Colon (tissue), 2 donors: Measurements from ENCODE around the gene MOXD1.
"Not testable (repeated sequence)": the region's sequence is repeated elsewhere in the genome, so short reads cannot be mapped to it uniquely, and the experiment has no call there.

Experiments
- FAIRE-seq: peaks from 2 replicates; lab custom pipeline; 2012; peaks lifted over from hg19 to GRCh38; lab: Jason Lieb, UNC
- donor health status: control.
- donor health status: control.

The MOXD1 gene

GRCh38 chr6:132354517-132355167, 46.6 kb downstream of the MOXD1 start:
- FAIRE-seq, result no peak

GRCh38 chr6:132351986-132352385, 49.3 kb downstream of the MOXD1 start:
- FAIRE-seq, result peak; percentile 80

GRCh38 chr6:132348231-132348630, 53.0 kb downstream of the MOXD1 start:
- FAIRE-seq, result no peak

GRCh38 chr6:132344811-132345210, 56.5 kb downstream of the MOXD1 start:
- no peak for FAIRE-seq

GRCh38 chr6:132341646-132342045, 59.6 kb downstream of the MOXD1 start:
- FAIRE-seq, result no peak

- FAIRE-seq, result no peak
Measured at GRCh38 chr6:132334521-132334885, 66.8 kb downstream of the MOXD1 start.

GRCh38 chr6:132333639-132334520, 67.4 kb downstream of the MOXD1 start:
- FAIRE-seq, result no peak

- no peak for FAIRE-seq
Measured at GRCh38 chr6:132330759-132331158, 70.5 kb downstream of the MOXD1 start.

- no peak for FAIRE-seq
Measured at GRCh38 chr6:132322398-132322797, 78.9 kb downstream of the MOXD1 start.

GRCh38 chr6:132320007-132320406, 81.3 kb downstream of the MOXD1 start:
- FAIRE-seq, result no peak

- no peak for FAIRE-seq
Measured at GRCh38 chr6:132316970-132317369, 84.3 kb downstream of the MOXD1 start.

- FAIRE-seq, result no peak
Measured at GRCh38 chr6:132314432-132314831, 86.8 kb downstream of the MOXD1 start.

- FAIRE-seq, result no peak
Measured at GRCh38 chr6:132310921-132311320, 90.4 kb downstream of the MOXD1 start.

- FAIRE-seq, result not testable (repeated sequence)
Measured at GRCh38 chr6:132310151-132310550, 91.1 kb downstream of the MOXD1 start.

- FAIRE-seq, result no peak
Measured at GRCh38 chr6:132304891-132305305, 96.4 kb downstream of the MOXD1 start.

- FAIRE-seq, result peak; percentile 38
Measured at GRCh38 chr6:132300323-132300949, 100.8 kb downstream of the MOXD1 start.

- peak; percentile 57 for FAIRE-seq
Measured at GRCh38 chr6:132298344-132298949, 102.8 kb downstream of the MOXD1 start.

GRCh38 chr6:132289756-132290155, 111.5 kb downstream of the MOXD1 start:
- FAIRE-seq, result no peak

GRCh38 chr6:132287101-132287500, 114.2 kb downstream of the MOXD1 start:
- no peak for FAIRE-seq

- no peak for FAIRE-seq
Measured at GRCh38 chr6:132286298-132287019, 114.8 kb downstream of the MOXD1 start.

- FAIRE-seq, result no peak
Measured at GRCh38 chr6:132285004-132285780, 116.1 kb downstream of the MOXD1 start.
